Heart right ventricle (tissue), 16 donors: ENCODE measurements around the gene JSRP1. TPM values are rescaled to one million over a fixed set of nuclear protein-coding genes. Genes with fewer than 3 reads are reported as not detected.

Source experiments
- ATAC-seq, 8 donors: fragments of 200-7000 bp; cut with Tn5 transposase; one replicate each; pipeline ENCODE4 v1.9.1; 2020; ENCODE audit warnings: mild to moderate bottlenecking in 8 of 8, moderate library complexity in 8 of 8, moderate number of reproducible peaks in 1 of 8
- DNase-seq, 2 donors: peaks; one replicate each; pipeline ENCODE4 v3.0.0-alpha.2; 2020
- H3K27ac ChIP-seq, 10 donors: fragments of 200-600 bp; sonication (generic) in 2 of 10; one replicate each; pipeline versions ENCODE4 v1.5.0 to v1.8.0; 2020 to 2022; ENCODE audit warnings: mild to moderate bottlenecking in 3 of 10
- H3K27me3 ChIP-seq, 7 donors: fragments of 200-600 bp; one replicate each; pipeline ENCODE4 v1.8.0; 2021 to 2022; ENCODE audit warnings: mild to moderate bottlenecking in 2 of 7
- H3K36me3 ChIP-seq, 9 donors: fragments of 200-600 bp; sonication (generic) in 1 of 9; one replicate each; pipeline versions ENCODE4 v1.5.0 to v1.8.0; 2020 to 2022; ENCODE audit warnings: mild to moderate bottlenecking in 2 of 9
- H3K4me1 ChIP-seq, 9 donors: fragments of 200-600 bp; sonication (generic) in 1 of 9; one replicate each; pipeline versions ENCODE4 v1.5.0 to v1.8.0; 2020 to 2022; ENCODE audit warnings: mild to moderate bottlenecking in 4 of 9
- H3K4me3 ChIP-seq, 10 donors: fragments of 200-600 bp; sonication (generic) in 2 of 10; one replicate each; pipeline versions ENCODE4 v1.5.0 to v1.8.0; 2020 to 2022; ENCODE audit warnings: mild to moderate bottlenecking in 7 of 10, moderate library complexity in 2 of 10
- H3K9me3 ChIP-seq, 11 donors: fragments of 200-600 bp in 10 of 11; sonication (generic) in 2 of 11; one replicate each; pipeline versions ENCODE4 v1.5.0 to v1.8.0; 2013 to 2022; ENCODE audit warnings: mild to moderate bottlenecking in 2 of 11, control low read depth in 1 of 11, moderate library complexity in 1 of 11
- CTCF ChIP-seq, 9 donors: fragments of 200-600 bp; sonication (generic) in 2 of 9; IDR thresholded peaks; one replicate each; pipeline versions ENCODE4 v1.5.0 to v1.8.0; 2021 to 2022; ENCODE audit warnings: antibody characterized with exemption in 9 of 9, mild to moderate bottlenecking in 5 of 9, moderate library complexity in 1 of 9
- WGBS, 2 donors: extraction: QIAGEN DNeasy Blood & Tissue Kit; methylation state at CpG; one replicate each; pipeline ENCODE4 v1.1.7; 2013; ENCODE audit warnings: inconsistent platforms in 1 of 2; 5-methylcytosine and 5-hydroxymethylcytosine counted together
- intact Hi-C, 10 donors: fragments of 100-400 bp; cut with DNase I; formaldehyde crosslinking; loops; one replicate each; pipeline versions ENCODE4 v1.11.1 to v1.14.2; 2022
- polyA plus RNA-seq, 2 donors: library from polyadenylated mRNA; stranded (reverse); fragments of 200-250 nt; gene quantifications; one replicate each; pipeline ENCODE4 v1.2.3, GENCODE V29; 2013
- total RNA-seq, 10 donors: library from RNA; stranded (reverse); fragmentation: NEBNext Ultra II Directional in 3 of 10; extraction: Animal tissue kit (Norgen Biotek cat#: 25700) in 3 of 10; gene quantifications; one replicate each; pipeline versions ENCODE4 v1.2.1 to v1.2.4, GENCODE V29; 2021 to 2023
- donor health status: Arrhythmogenic right ventricular cardiomyopathy.
- donor health status: ischemic (EF 13 %, LVEDD 7.1; RV severe dilation, severe dysfunction).
- donor health status: healthy with polysubstance abuse.
- donor health status: DM: no; HTN: yes; CAD: no.
- donor health status: DM: no; HTN: no; CAD: no.
- donor health status: ischemic (EF 25% LVEDD 6.9; RV normal size, moderate dysfunction).
- donor health status: ischemic (EF 25% LVEDD 5.7; RV mildly dilated, moderate dysfunction).
- donor health status: healthy.
- donor health status: DM: yes; HTN: yes; CAD: no.
- donor health status: Ischemic cardiomyopathy.
- donor health status: ischemic (EF 35%, LVEDD 5.7; RV mildly dilated, moderate dysfunction).
- donor health status: nonischemic (EF 11% LVEDD 7.7; RV severe dilation, severe dysfunction).
- donor health status: DM: yes; HTN: yes; CAD: no.
- donor health status: PGD.
- donor health status: ischemic (EF 29% LVEDD 5.4; RV normal size, mild dysfunction).
- donor health status: nonischemic (EF 23%, LVEDD 6.1; RV moderate dilation, normal function).

JSRP1 gene
- total and polyA plus RNA-seq, 12 donors: 0.29 to 0.72 (median 0.38) TPM; not detected in 8

GRCh38 chr19:2271234-2272103 lies 15.3 kb upstream of the JSRP1 start:
- Histone ChIP-seq H3K27ac (peak overlapping the region; percentile 94 to 100 (median 99)), H3K27me3 (no peaks in the 10 kb centered on the region), H3K9me3 (no peaks in the 10 kb centered on the region), H3K36me3 (peaks cover 0 to 41% (median 14%) of the 10 kb centered on the region in 9 donors), H3K4me1 (peaks cover 19 to 77% (median 54%) of the 10 kb centered on the region in 9 donors), H3K4me3 (peak overlapping the region; percentile 89 to 100 (median 100))
- no peak for DNase-seq
- intact Hi-C loops: loop anchor here (2.0 to 10.0 kb wide), 9 partner anchors 34 to 123 kb away; partner anchors contain the start of genes PLEKHJ1 (in 6 of the 10), SF3A2 (in 6 of the 10) and AP3D1 (in 2 of the 10)
- no peak for ATAC-seq
- 27% methylated on average over 43 of the region's 43 CpGs for WGBS, 2 donors
- no peak for TF ChIP-seq CTCF (IDR thresholded peaks at IDR 0.05)

- intact Hi-C loops: loop anchor here in 9 of 10 donors (2.0 to 10.0 kb wide), 8 partner anchors 33 to 124 kb away; partner anchors contain the start of genes PLEKHJ1 (in 3 of the 9), SF3A2 (in 3 of the 9) and AP3D1 (in 2 of the 9)
- ATAC-seq (peak; percentile 47 to 64 (median 52)), DNase-seq (peak; percentile 88 to 89)
- Histone ChIP-seq H3K27ac (peak overlapping the region; percentile 94 to 100 (median 99)), H3K9me3 (no peaks in the 10 kb centered on the region), H3K27me3 (no peaks in the 10 kb centered on the region), H3K4me3 (peak overlapping the region; percentile 89 to 100 (median 100)), H3K4me1 (peaks cover 19 to 77% (median 52%) of the 10 kb centered on the region in 9 donors), H3K36me3 (peaks cover 0 to 35% (median 14%) of the 10 kb centered on the region in 9 donors)
- TF ChIP-seq CTCF (IDR thresholded peaks at IDR 0.05): no peak
- WGBS, 2 donors: 0 to 1% methylated on average over 78 to 88 of the region's 88 CpGs
Measured at GRCh38 chr19:2270423-2271233, 14.4 kb upstream of the JSRP1 start.

GRCh38 chr19:2270157-2270422 lies 13.9 kb upstream of the JSRP1 start:
- 1% methylated on average over 30 of the region's 30 CpGs for WGBS, 2 donors
- Histone ChIP-seq H3K27ac (peak overlapping the region; percentile 94 to 100 (median 99)), H3K27me3 (no peaks in the 10 kb centered on the region), H3K36me3 (peaks cover 0 to 32% (median 14%) of the 10 kb centered on the region in 9 donors), H3K4me1 (peaks cover 15 to 78% (median 47%) of the 10 kb centered on the region in 9 donors), H3K4me3 (peak overlapping the region; percentile 89 to 100 (median 100)), H3K9me3 (no peaks in the 10 kb centered on the region)
- DNase-seq: peak; percentile 51 to 61
- no peak for TF ChIP-seq CTCF (IDR thresholded peaks at IDR 0.05)
- intact Hi-C loops: loop anchor here in 9 of 10 donors (2.0 to 10.0 kb wide), 8 partner anchors 33 to 125 kb away; partner anchors contain the start of genes PLEKHJ1 (in 3 of the 9), SF3A2 (in 3 of the 9) and AP3D1 (in 2 of the 9)
- peak in 4 of 8 donors; percentile 6 to 13 (median 10) for ATAC-seq
